Breast epithelium (tissue), 4 donors: Measurements from ENCODE around the gene ATP8B1. TPM values are rescaled to one million over a fixed set of nuclear protein-coding genes. Genes with fewer than 3 reads are reported as not detected.

Experiments used
- DNase-seq, 2 donors: peaks; one replicate each; pipeline ENCODE4 v3.0.0-alpha.2; 2019; ENCODE audit warnings: low spot score in 2 of 2
- H3K27ac ChIP-seq, 2 donors: fragments of 200-600 bp; sonication (generic) in 1 of 2; one replicate each; pipeline ENCODE4 v1.5.1; 2016 to 2019; ENCODE audit warnings: mild to moderate bottlenecking in 1 of 2
- H3K27me3 ChIP-seq, 2 donors: fragments of 200-600 bp; sonication (generic) in 1 of 2; one replicate each; pipeline versions ENCODE4 v1.5.1 to v1.6.0; 2017 to 2019; ENCODE audit warnings: control low read depth in 1 of 2, mild to moderate bottlenecking in 1 of 2
- H3K36me3 ChIP-seq: fragments of 200-600 bp; one replicate; pipeline ENCODE4 v1.5.1; 2019
- H3K4me1 ChIP-seq, 2 donors: fragments of 200-600 bp; sonication (generic); one replicate each; pipeline ENCODE4 v1.5.1; 2016 to 2019; ENCODE audit warnings: control low read depth in 1 of 2
- H3K4me3 ChIP-seq, 3 donors: fragments of 200-600 bp; sonication (generic); 1 replicate in 2 of 3; 2 replicates in 1 of 3; pipeline ENCODE4 v1.5.1; 2016 to 2019; ENCODE audit warnings: mild to moderate bottlenecking in 3 of 3, moderate library complexity in 2 of 3
- H3K9me3 ChIP-seq, 2 donors: fragments of 200-600 bp; sonication (generic) in 1 of 2; one replicate each; pipeline ENCODE4 v1.5.1; 2016 to 2019; ENCODE audit warnings: control low read depth in 1 of 2
- CTCF ChIP-seq, 3 donors: fragments of 450-650 bp; IDR thresholded peaks; one replicate each; pipeline ENCODE4 v1.5.1; 2016 to 2017; ENCODE audit warnings: antibody characterized with exemption in 3 of 3, mild to moderate bottlenecking in 3 of 3, moderate library complexity in 3 of 3
- POLR2A ChIP-seq: fragments of 450-650 bp; IDR thresholded peaks from one replicate; pipeline ENCODE4 v1.6.1; 2016; ENCODE audit warnings: antibody characterized with exemption, mild to moderate bottlenecking, moderate library complexity
- POLR2AphosphoS5 ChIP-seq, 3 donors: sonication (generic); formaldehyde crosslinking; IDR thresholded peaks; one replicate each; pipeline ENCODE4 v1.6.1; 2017; ENCODE audit warnings: antibody characterized with exemption in 3 of 3
- intact Hi-C: fragments of 100-400 bp; cut with DNase I; formaldehyde crosslinking; loops from one replicate; pipeline ENCODE4 v1.15.1; 2023; ENCODE audit warnings: low total_unique reads
- total RNA-seq, 3 donors: library from RNA; depleted of rRNA; stranded (reverse); fragments of >200 nt; gene quantifications; one replicate each; pipeline ENCODE4 v1.1.0, GENCODE V29; 2016

The ATP8B1 gene
- total RNA-seq, 3 donors from 2014 or later, result 5.1 to 45.1 (median 41.3) TPM

DNA sequence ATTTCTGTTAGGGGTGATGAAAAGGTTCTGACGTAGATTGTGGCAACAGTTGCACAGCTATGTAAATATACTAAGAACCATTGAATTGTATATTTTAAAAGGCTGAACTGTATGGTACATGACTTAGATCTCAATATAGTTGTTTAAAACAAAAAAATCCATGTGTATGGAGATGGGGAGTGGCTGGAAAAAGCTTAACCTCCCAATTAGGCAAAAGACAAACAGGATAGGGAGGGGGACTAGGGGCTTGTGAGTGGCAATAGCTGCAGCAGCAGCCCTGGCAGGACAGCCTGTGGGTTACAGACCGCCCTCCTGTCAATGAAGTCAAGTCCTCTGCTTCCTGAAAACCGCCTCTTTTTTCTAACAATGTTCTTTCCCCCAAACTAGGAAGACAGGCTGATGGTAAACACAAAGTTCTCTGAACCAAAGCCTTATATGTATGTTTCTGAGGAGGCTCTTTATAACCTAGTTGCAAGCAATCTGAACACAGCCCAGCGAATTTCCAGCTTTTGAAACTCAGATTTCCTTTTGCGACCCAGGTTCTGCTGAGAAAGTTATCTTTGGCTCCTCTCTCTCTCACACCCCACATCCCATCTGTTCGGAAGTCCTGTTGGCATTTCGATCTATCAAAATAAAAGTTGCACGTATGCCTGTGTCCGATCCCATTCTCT is 10.3 kb downstream of the ATP8B1 start:
- TF ChIP-seq POLR2AphosphoS5 (IDR thresholded peaks at IDR 0.05) (no peak), CTCF (IDR thresholded peaks at IDR 0.05) (no peak), POLR2A (no peak)
- Histone ChIP-seq H3K27me3 (no peaks in the 10 kb centered on the region), H3K9me3 (no peaks in the 10 kb centered on the region), H3K36me3 (no peaks in the 10 kb centered on the region), H3K4me1 (no peaks in the 10 kb centered on the region), H3K27ac (peak overlapping the region; percentile 63 to 77), H3K4me3 (peak overlapping the region in 1 of 3 donors; percentile 29)
- intact Hi-C loops, result no loop called here
- no peak for DNase-seq

DNA sequence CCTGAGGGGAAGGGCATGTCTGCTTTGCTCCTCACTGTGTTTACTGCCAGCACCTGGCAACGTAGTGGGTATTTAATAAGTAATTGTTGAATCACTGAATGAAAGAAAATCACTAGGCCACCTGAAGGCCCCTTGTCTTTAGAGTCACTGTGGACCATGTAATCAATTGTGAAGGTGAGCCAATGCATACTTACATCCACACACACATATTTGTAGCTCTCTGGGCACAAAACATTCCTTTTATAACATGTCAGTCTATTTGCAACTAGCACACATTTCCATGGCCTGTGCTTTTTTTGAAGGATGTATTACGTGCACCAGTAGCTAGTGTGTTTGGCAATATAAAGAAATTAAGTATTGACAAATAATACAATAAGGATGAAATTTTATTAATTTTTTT is 11.2 kb downstream of the ATP8B1 start:
- Histone ChIP-seq H3K4me1 (no peaks in the 10 kb centered on the region), H3K27me3 (no peaks in the 10 kb centered on the region), H3K27ac (peak overlapping the region; percentile 6 to 13), H3K4me3 (no peak overlapping the region), H3K36me3 (no peaks in the 10 kb centered on the region), H3K9me3 (no peaks in the 10 kb centered on the region)
- intact Hi-C loops, result no loop called here
- no peak for DNase-seq
- TF ChIP-seq CTCF (IDR thresholded peaks at IDR 0.05), result no peak
- TF ChIP-seq POLR2AphosphoS5 (IDR thresholded peaks at IDR 0.05), result no peak
- no peak for TF ChIP-seq POLR2A

GRCh38 chr18:57791192-57791591 is 11.9 kb downstream of the ATP8B1 start:
- Histone ChIP-seq H3K27me3 (no peaks in the 10 kb centered on the region), H3K4me1 (no peaks in the 10 kb centered on the region), H3K27ac (no peak overlapping the region), H3K9me3 (no peaks in the 10 kb centered on the region), H3K4me3 (no peak overlapping the region), H3K36me3 (no peaks in the 10 kb centered on the region)
- no peak for TF ChIP-seq POLR2AphosphoS5 (IDR thresholded peaks at IDR 0.05)
- TF ChIP-seq CTCF (IDR thresholded peaks at IDR 0.05), result no peak
- TF ChIP-seq POLR2A, result no peak
- DNase-seq, result no peak
- intact Hi-C loops, result no loop called here

- no peaks in the 10 kb centered on the region for H3K9me3 ChIP-seq
- no peaks in the 10 kb centered on the region for H3K36me3 ChIP-seq
- H3K27me3 ChIP-seq, result no peaks in the 10 kb centered on the region
- H3K4me1 ChIP-seq, result no peaks in the 10 kb centered on the region
- H3K27ac ChIP-seq, result peak overlapping the region; percentile 75 to 82
- TF ChIP-seq POLR2AphosphoS5 (IDR thresholded peaks at IDR 0.05), result no peak
- intact Hi-C loops, result no loop called here
- no peak for DNase-seq
- H3K4me3 ChIP-seq, result no peak overlapping the region
Observed at GRCh38 chr18:57790316-57790715, 12.8 kb downstream of the ATP8B1 start.

GRCh38 chr18:57789759-57790158 is 13.4 kb downstream of the ATP8B1 start:
- Histone ChIP-seq H3K27me3 (no peaks in the 10 kb centered on the region), H3K4me3 (no peak overlapping the region), H3K36me3 (no peaks in the 10 kb centered on the region), H3K9me3 (no peaks in the 10 kb centered on the region), H3K4me1 (no peaks in the 10 kb centered on the region), H3K27ac (peak overlapping the region; percentile 75 to 82)
- intact Hi-C loops, result no loop called here
- TF ChIP-seq POLR2AphosphoS5 (IDR thresholded peaks at IDR 0.05) (no peak), POLR2A (no peak), CTCF (IDR thresholded peaks at IDR 0.05) (no peak)
- DNase-seq, result no peak
